Gastrocnemius medialis (tissue), 4 donors: ENCODE measurements around the gene HSPA12B. TPM values are rescaled to one million over a fixed set of nuclear protein-coding genes. Genes with fewer than 3 reads are reported as not detected.

ENCODE experiments used
- ATAC-seq, 2 donors: fragments of 150-250 bp; one replicate each; pipeline ENCODE4 v1.9.1; 2016
- DNase-seq, 2 donors: peaks; one replicate each; pipeline ENCODE4 v3.0.0-alpha.2; 2019
- H3K27ac ChIP-seq, 4 donors: fragments of 200-600 bp; sonication (generic); 1 replicate in 1 of 4; 2 replicates in 3 of 4; pipeline ENCODE4 v1.5.1; 2016 to 2018; ENCODE audit warnings: mild to moderate bottlenecking in 2 of 4, moderate library complexity in 1 of 4
- H3K27me3 ChIP-seq, 3 donors: fragments of 200-600 bp; sonication (generic) in 2 of 3; 1 replicate in 1 of 3; 2 replicates in 2 of 3; pipeline versions ENCODE4 v1.5.1 to v1.6.0; 2016 to 2019; ENCODE audit warnings: mild to moderate bottlenecking in 1 of 3, moderate library complexity in 1 of 3
- H3K36me3 ChIP-seq, 2 donors: fragments of 200-600 bp; sonication (generic) in 1 of 2; one replicate each; pipeline ENCODE4 v1.5.1; 2017 to 2018
- H3K4me1 ChIP-seq, 2 donors: fragments of 200-600 bp; sonication (generic) in 1 of 2; one replicate each; pipeline ENCODE4 v1.5.1; 2016 to 2017; ENCODE audit warnings: mild to moderate bottlenecking in 2 of 2
- H3K4me3 ChIP-seq, 4 donors: fragments of 200-600 bp; sonication (generic) in 3 of 4; 1 replicate in 1 of 4; 2 replicates in 3 of 4; pipeline ENCODE4 v1.5.1; 2016 to 2019; ENCODE audit warnings: mild to moderate bottlenecking in 2 of 4
- H3K9me3 ChIP-seq, 3 donors: fragments of 200-600 bp; sonication (generic) in 2 of 3; 1 replicate in 1 of 3; 2 replicates in 2 of 3; pipeline ENCODE4 v1.5.1; 2016 to 2019
- POLR2A ChIP-seq, 2 donors: fragments of 450-650 bp; IDR thresholded peaks; one replicate each; pipeline ENCODE4 v1.6.1; 2017; ENCODE audit warnings: antibody characterized with exemption in 2 of 2, mild to moderate bottlenecking in 2 of 2, moderate library complexity in 2 of 2
- in situ Hi-C, 4 donors: fragments of 200-750 bp; cut with MboI; loops; one replicate each; pipeline versions ENCODE4 v1.15.0 to v1.8.0; 2017; ENCODE audit warnings: low sequenced_read_pairs in 4 of 4
- intact Hi-C: fragments of 100-400 bp; cut with DNase I; formaldehyde crosslinking; loops from one replicate; pipeline ENCODE4 v1.15.1; 2023; ENCODE audit warnings: low total_unique reads
- total RNA-seq, 4 donors: library from RNA; depleted of rRNA; stranded (reverse); fragments of >200 nt; gene quantifications; one replicate each; pipeline versions ENCODE4 v1.1.0 to v1.2.3, GENCODE V29; 2016
- TF ChIP-seq, protein P1 (sequence below), 5 experiments: fragments of 450-650 bp in 3 of 5; fragments of 200-600 bp in 2 of 5; sonication (generic) in 2 of 5; IDR thresholded peaks in 4 of 5; conservative IDR thresholded peaks in 1 of 5; 1 replicate in 4 of 5; 2 replicates in 1 of 5; pipeline ENCODE4 v1.5.1; 2016 to 2019; ENCODE audit warnings: antibody characterized with exemption in 5 of 5, mild to moderate bottlenecking in 3 of 5, moderate library complexity in 3 of 5

HSPA12B gene
- total RNA-seq, 4 donors from 2014 or later: 3.7 to 8.5 (median 5.8) TPM

DNA sequence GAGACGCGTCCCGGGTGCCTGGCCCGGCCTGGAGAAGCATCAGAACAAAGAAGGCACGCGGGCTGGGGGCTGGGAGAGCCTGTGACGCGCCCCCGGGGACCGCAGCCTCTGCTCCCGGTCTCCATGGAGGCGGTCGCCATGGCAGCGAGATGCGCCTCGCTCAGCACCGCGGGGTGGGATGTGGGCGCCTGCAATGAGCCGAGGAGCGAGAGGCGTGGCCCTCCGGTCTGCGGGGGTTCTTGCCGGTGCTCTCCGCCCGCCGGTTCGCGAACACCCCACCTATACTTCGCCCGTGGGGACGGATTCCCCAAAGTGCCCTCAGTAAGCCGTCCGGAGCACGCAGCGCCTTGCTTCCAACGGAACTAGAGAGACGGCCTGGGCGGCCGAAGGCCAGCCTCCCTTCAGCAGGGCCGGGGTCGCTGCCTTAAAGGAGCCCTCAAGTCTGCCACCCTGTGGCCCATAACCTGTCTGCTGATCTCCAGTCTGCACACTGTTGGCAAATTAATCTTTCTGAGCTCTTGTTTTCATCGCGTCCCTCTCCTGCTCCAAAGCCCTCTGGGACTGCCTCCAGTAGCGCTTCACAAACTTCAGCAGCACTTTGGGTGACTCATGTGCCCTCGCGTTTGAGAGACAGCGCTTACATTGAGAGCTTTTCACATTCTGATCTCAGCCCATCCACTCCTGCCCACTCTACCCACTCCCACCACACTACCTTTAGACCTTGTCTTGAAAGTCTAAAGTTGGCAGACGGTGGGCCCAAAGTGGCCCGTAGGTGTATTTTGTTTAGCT is 36.1 kb downstream of the HSPA12B start:
- in situ Hi-C loops (loop anchor here in 1 of 4 donors (25.0 kb wide), 1 partner anchor 319 kb away; no protein-coding TSS in a partner anchor), intact Hi-C loops (loop anchor here (1.0 to 10.0 kb wide), 3 partner anchors 13 to 364 kb away; partner anchors contain the start of genes DNAAF9 and SPEF1)
- H3K27ac ChIP-seq: peak overlapping the region; percentile 80 to 84 (median 80)
- ATAC-seq (peak; percentile 38 to 43), DNase-seq (peak; percentile 44 to 49)
- peak overlapping the region; percentile 66 to 94 (median 84) for H3K4me3 ChIP-seq
- H3K36me3 ChIP-seq: no peaks in the 10 kb centered on the region
- no peaks in the 10 kb centered on the region for H3K9me3 ChIP-seq
- TF ChIP-seq, protein P1, sequence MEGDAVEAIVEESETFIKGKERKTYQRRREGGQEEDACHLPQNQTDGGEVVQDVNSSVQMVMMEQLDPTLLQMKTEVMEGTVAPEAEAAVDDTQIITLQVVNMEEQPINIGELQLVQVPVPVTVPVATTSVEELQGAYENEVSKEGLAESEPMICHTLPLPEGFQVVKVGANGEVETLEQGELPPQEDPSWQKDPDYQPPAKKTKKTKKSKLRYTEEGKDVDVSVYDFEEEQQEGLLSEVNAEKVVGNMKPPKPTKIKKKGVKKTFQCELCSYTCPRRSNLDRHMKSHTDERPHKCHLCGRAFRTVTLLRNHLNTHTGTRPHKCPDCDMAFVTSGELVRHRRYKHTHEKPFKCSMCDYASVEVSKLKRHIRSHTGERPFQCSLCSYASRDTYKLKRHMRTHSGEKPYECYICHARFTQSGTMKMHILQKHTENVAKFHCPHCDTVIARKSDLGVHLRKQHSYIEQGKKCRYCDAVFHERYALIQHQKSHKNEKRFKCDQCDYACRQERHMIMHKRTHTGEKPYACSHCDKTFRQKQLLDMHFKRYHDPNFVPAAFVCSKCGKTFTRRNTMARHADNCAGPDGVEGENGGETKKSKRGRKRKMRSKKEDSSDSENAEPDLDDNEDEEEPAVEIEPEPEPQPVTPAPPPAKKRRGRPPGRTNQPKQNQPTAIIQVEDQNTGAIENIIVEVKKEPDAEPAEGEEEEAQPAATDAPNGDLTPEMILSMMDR (IDR thresholded peaks at IDR 0.05 in 4 of 5, conservative IDR thresholded peaks at IDR 0.05 in 1 of 5): peak in 4 of 5 experiments; percentile 38 to 58 (median 52)
- TF ChIP-seq POLR2A (IDR thresholded peaks at IDR 0.05): no peak
- H3K27me3 ChIP-seq: no peaks in the 10 kb centered on the region
- H3K4me1 ChIP-seq: peaks cover 12 to 23% of the 10 kb centered on the region in 2 donors

DNA sequence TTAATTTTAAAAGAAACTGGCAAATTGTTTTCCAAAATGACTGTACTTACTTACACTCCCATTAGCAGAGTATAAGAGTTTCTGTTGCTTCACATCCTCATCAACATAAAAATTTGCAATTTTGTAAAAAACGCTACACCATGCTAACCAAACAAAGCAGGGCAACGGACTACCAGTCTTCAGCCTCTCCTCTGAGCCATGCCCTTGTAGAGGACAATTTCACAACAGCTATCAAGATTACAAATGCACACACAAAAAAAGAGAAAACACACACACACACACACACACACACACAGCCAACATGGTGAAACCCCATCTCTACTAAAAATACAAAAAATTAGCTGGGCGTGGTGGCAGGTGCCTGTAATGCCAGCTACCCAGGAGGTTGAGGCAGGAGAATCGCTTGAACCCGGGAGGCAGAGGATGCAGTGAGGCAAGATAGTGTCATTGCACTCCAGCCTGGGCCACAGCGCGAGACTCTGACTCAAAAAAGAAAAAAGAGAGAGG is 39.1 kb downstream of the HSPA12B start:
- Histone ChIP-seq H3K9me3 (no peaks in the 10 kb centered on the region), H3K4me1 (peaks cover 12 to 18% of the 10 kb centered on the region in 2 donors), H3K27ac (no peak overlapping the region), H3K27me3 (peaks cover 0 to 6% (median 6%) of the 10 kb centered on the region in 3 donors), H3K36me3 (no peaks in the 10 kb centered on the region), H3K4me3 (no peak overlapping the region)
- intact Hi-C loops (no loop called here), in situ Hi-C loops (loop anchor here in 1 of 4 donors (25.0 kb wide), 1 partner anchor 316 kb away; no protein-coding TSS in a partner anchor)
- DNase-seq (no peak), ATAC-seq (no peak)
- TF ChIP-seq, protein P1 (IDR thresholded peaks at IDR 0.05 in 4 of 5, conservative IDR thresholded peaks at IDR 0.05 in 1 of 5): no peak
- TF ChIP-seq POLR2A (IDR thresholded peaks at IDR 0.05): no peak

DNA sequence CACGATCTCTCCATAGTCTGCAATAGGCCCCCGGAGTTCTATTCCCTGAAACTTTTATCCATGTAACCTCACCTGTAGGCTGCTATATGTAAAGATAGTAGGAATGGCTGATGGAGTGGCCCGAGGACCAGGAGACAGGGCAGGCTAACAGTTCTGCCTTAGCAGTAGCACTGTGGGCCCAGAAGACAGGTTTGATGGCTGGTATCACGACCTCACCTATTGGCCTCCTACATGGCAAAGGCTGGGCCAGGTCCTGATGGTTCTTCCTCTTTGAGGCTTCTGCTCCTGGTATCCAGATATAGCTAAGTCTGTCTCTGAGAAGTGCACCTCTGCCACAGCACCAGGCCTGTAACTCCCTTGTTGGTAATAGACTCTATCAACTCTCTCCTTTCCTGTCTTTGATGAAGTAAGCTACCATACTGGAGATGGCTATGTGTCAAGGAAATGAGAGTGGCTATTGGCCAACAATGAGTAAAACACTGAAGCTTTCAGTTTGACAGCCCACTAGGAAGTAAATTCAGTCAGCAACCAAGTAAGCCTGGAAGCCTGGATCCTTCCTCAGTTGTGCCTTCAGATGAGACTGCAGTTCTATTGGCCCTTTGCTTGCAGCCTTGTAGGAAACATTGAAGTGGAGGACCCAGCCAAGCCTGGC is 43.1 kb downstream of the HSPA12B start:
- Histone ChIP-seq H3K27me3 (peaks cover 0 to 15% (median 14%) of the 10 kb centered on the region in 3 donors), H3K4me1 (peaks cover 8 to 15% of the 10 kb centered on the region in 2 donors), H3K4me3 (no peak overlapping the region), H3K36me3 (no peaks in the 10 kb centered on the region), H3K27ac (no peak overlapping the region), H3K9me3 (no peaks in the 10 kb centered on the region)
- DNase-seq: no peak
- ATAC-seq: no peak
- intact Hi-C loops (no loop called here), in situ Hi-C loops (no loop called here)
- TF ChIP-seq, protein P1 (IDR thresholded peaks at IDR 0.05 in 4 of 5, conservative IDR thresholded peaks at IDR 0.05 in 1 of 5): no peak
- TF ChIP-seq POLR2A (IDR thresholded peaks at IDR 0.05): no peak

DNA sequence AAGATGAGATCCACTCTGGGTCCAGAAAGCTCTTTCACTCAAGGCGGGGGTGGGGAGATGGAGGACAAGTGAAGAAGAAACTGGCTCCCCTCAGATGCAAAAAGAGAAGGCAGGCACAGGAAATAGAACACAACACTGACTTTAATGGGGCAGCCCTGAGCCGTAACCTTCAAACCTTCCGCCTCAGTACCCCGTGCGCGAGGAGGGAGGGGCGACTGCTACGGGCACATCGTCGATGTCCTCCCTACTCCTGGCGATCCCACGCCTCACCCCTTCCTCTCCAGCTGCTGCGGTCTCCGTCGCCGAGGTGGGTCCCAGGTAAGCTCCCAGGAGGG is 44.9 kb downstream of the HSPA12B start:
- Histone ChIP-seq H3K4me1 (peaks cover 14 to 22% of the 10 kb centered on the region in 2 donors), H3K9me3 (no peaks in the 10 kb centered on the region), H3K36me3 (no peaks in the 10 kb centered on the region), H3K27ac (no peak overlapping the region), H3K4me3 (peak overlapping the region; percentile 49 to 53 (median 52)), H3K27me3 (peaks cover 0 to 15% (median 14%) of the 10 kb centered on the region in 3 donors)
- no peak for DNase-seq
- TF ChIP-seq POLR2A (IDR thresholded peaks at IDR 0.05): no peak
- TF ChIP-seq, protein P1 (IDR thresholded peaks at IDR 0.05 in 4 of 5, conservative IDR thresholded peaks at IDR 0.05 in 1 of 5): no peak
- intact Hi-C loops: no loop called here
- in situ Hi-C loops: no loop called here
- ATAC-seq: no peak
